Breast epithelium (tissue), 3 donors: Measurements from ENCODE around the gene SRF.

Source experiments
- CTCF ChIP-seq, 3 donors: fragments of 450-650 bp; IDR thresholded peaks; one replicate each; pipeline ENCODE4 v1.5.1; 2016 to 2017; ENCODE audit warnings: antibody characterized with exemption in 3 of 3, mild to moderate bottlenecking in 3 of 3, moderate library complexity in 3 of 3
- POLR2A ChIP-seq: fragments of 450-650 bp; IDR thresholded peaks from one replicate; pipeline ENCODE4 v1.6.1; 2016; ENCODE audit warnings: antibody characterized with exemption, mild to moderate bottlenecking, moderate library complexity

DNA sequence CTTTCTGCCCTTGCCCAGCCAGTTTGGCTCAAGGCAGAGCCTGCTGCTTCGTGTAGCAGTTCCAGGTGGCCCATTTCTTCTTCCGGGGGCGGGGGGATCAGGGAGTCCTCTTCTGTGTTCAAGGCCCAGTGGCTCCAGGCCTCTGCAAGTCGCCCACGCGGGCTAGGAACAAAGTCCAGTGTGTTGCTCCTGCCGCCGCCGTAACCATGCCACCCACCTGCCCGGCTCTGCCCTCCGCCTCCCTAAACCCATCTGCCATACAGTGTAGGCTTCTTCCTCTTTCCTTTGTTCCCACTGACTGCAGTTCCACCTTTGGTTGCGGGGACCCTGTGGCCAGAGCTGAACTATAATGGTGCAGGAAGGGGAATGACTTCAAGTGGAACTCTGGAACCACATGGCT lies 43.9 kb upstream of the SRF start:
- TF ChIP-seq CTCF (IDR thresholded peaks at IDR 0.05) = no peak
- no peak for TF ChIP-seq POLR2A
